ENCODE results near the gene SHKBP1. TPM values are rescaled to one million over a fixed set of nuclear protein-coding genes. Genes with fewer than 3 reads are reported as not detected.

The SHKBP1 gene
- total RNA-seq, 1 donor: 16.3 TPM

- Histone ChIP-seq H3K9me3 (ENCODE audit: low read depth, low read length) (no peaks in the 10 kb centered on the region), H2AFZ (ENCODE audit: low read length) (no peak overlapping the region), H3K4me2 (ENCODE audit: insufficient read depth, low read length) (no peak overlapping the region), H3K36me3 (ENCODE audit: insufficient read depth, low read length) (peaks cover 7% of the 10 kb centered on the region), H3K4me3 (ENCODE audit: insufficient read depth, low read length) (no peak overlapping the region), H3K27me3 (ENCODE audit: insufficient read depth, low read length) (no peaks in the 10 kb centered on the region), H4K20me1 (ENCODE audit: insufficient read depth, low read length) (no peaks in the 10 kb centered on the region), H3K27ac (ENCODE audit: low read depth, low read length) (no peak overlapping the region), H3K79me2 (ENCODE audit: insufficient read depth, low read length) (no peaks in the 10 kb centered on the region), H3K4me1 (ENCODE audit: insufficient read depth, low read length) (peaks cover 16% of the 10 kb centered on the region)
- no peak for TF ChIP-seq CTCF (IDR thresholded peaks at IDR 0.05; ENCODE audit: extremely low read depth, low read depth, low read length)
- no peak for DNase-seq (ENCODE audit: insufficient read length, low spot score, missing footprints)
Observed at GRCh38 chr19:40632311-40633036, 55.8 kb downstream of the SHKBP1 start.

- Histone ChIP-seq H3K4me1 (ENCODE audit: insufficient read depth, low read length) (peaks cover 16% of the 10 kb centered on the region), H3K4me3 (ENCODE audit: insufficient read depth, low read length) (no peak overlapping the region), H3K27me3 (ENCODE audit: insufficient read depth, low read length) (no peaks in the 10 kb centered on the region), H4K20me1 (ENCODE audit: insufficient read depth, low read length) (no peaks in the 10 kb centered on the region), H3K4me2 (ENCODE audit: insufficient read depth, low read length) (peak overlapping the region; percentile 26), H3K27ac (ENCODE audit: low read depth, low read length) (no peak overlapping the region), H3K9me3 (ENCODE audit: low read depth, low read length) (no peaks in the 10 kb centered on the region), H3K36me3 (ENCODE audit: insufficient read depth, low read length) (peaks cover 7% of the 10 kb centered on the region), H2AFZ (ENCODE audit: low read length) (no peak overlapping the region), H3K79me2 (ENCODE audit: insufficient read depth, low read length) (no peaks in the 10 kb centered on the region)
- no peak for TF ChIP-seq CTCF (IDR thresholded peaks at IDR 0.05; ENCODE audit: extremely low read depth, low read depth, low read length)
- DNase-seq (ENCODE audit: insufficient read length, low spot score, missing footprints): peak; percentile 92
Observed at GRCh38 chr19:40633207-40633606, 56.5 kb downstream of the SHKBP1 start.

GRCh38 chr19:40638327-40638726 is 61.7 kb downstream of the SHKBP1 start:
- DNase-seq (ENCODE audit: insufficient read length, low spot score, missing footprints): no peak
- Histone ChIP-seq H3K79me2 (ENCODE audit: insufficient read depth, low read length) (no peaks in the 10 kb centered on the region), H3K27ac (ENCODE audit: low read depth, low read length) (no peak overlapping the region), H4K20me1 (ENCODE audit: insufficient read depth, low read length) (no peaks in the 10 kb centered on the region), H3K36me3 (ENCODE audit: insufficient read depth, low read length) (no peaks in the 10 kb centered on the region), H3K4me3 (ENCODE audit: insufficient read depth, low read length) (no peak overlapping the region), H2AFZ (ENCODE audit: low read length) (no peak overlapping the region), H3K9me3 (ENCODE audit: low read depth, low read length) (no peaks in the 10 kb centered on the region), H3K27me3 (ENCODE audit: insufficient read depth, low read length) (no peaks in the 10 kb centered on the region), H3K4me2 (ENCODE audit: insufficient read depth, low read length) (no peak overlapping the region), H3K4me1 (ENCODE audit: insufficient read depth, low read length) (peaks cover 25% of the 10 kb centered on the region)
- no peak for TF ChIP-seq CTCF (IDR thresholded peaks at IDR 0.05; ENCODE audit: extremely low read depth, low read depth, low read length)

- H3K27me3 ChIP-seq (ENCODE audit: insufficient read depth, low read length): no peaks in the 10 kb centered on the region
- TF ChIP-seq CTCF (IDR thresholded peaks at IDR 0.05; ENCODE audit: extremely low read depth, low read depth, low read length): no peak
- peaks cover 15% of the 10 kb centered on the region for H3K4me1 ChIP-seq (ENCODE audit: insufficient read depth, low read length)
- H3K36me3 ChIP-seq (ENCODE audit: insufficient read depth, low read length): no peaks in the 10 kb centered on the region
- no peak for DNase-seq (ENCODE audit: insufficient read length, low spot score, missing footprints)
- no peaks in the 10 kb centered on the region for H3K79me2 ChIP-seq (ENCODE audit: insufficient read depth, low read length)
- no peak overlapping the region for H3K27ac ChIP-seq (ENCODE audit: low read depth, low read length)
- H4K20me1 ChIP-seq (ENCODE audit: insufficient read depth, low read length): no peaks in the 10 kb centered on the region
- no peak overlapping the region for H2AFZ ChIP-seq (ENCODE audit: low read length)
- no peaks in the 10 kb centered on the region for H3K9me3 ChIP-seq (ENCODE audit: low read depth, low read length)
- no peak overlapping the region for H3K4me2 ChIP-seq (ENCODE audit: insufficient read depth, low read length)
- H3K4me3 ChIP-seq (ENCODE audit: insufficient read depth, low read length): no peak overlapping the region
Observed at GRCh38 chr19:40639638-40639982, 62.9 kb downstream of the SHKBP1 start.
